H1 (cell line): ENCODE data around the gene KIF26A.

Experiments used
- CBX8 ChIP-seq: fragments of 300-800, 300-1000 bp; sonication (generic); IDR thresholded peaks from 2 replicates; pipeline ENCODE4 v1.7.1; 2016; ENCODE audit warnings: low read depth, low read length, borderline replicate concordance
- GABPA ChIP-seq: IDR thresholded peaks from 2 replicates; pipeline ENCODE4 v1.6.1; 2011; ENCODE audit warnings: mild to moderate bottlenecking, low read length, moderate library complexity, borderline replicate concordance; ENCODE audit not compliant: insufficient read depth
- JUN ChIP-seq: IDR thresholded peaks from 2 replicates; pipeline ENCODE4 v1.6.1; 2011; ENCODE audit warnings: low read depth, mild to moderate bottlenecking, improper control_type of control experiment, low read length
- JUND ChIP-seq: IDR thresholded peaks from 2 replicates; pipeline ENCODE4 v1.6.1; 2011; ENCODE audit warnings: mild to moderate bottlenecking, improper control_type of control experiment, low read length
- MAFK ChIP-seq: IDR thresholded peaks from 2 replicates; pipeline ENCODE4 v1.6.1; 2012; ENCODE audit warnings: low read depth, mild to moderate bottlenecking, improper control_type of control experiment, low read length
- NANOG ChIP-seq: IDR thresholded peaks from 2 replicates; pipeline ENCODE4 v1.6.1; 2011; ENCODE audit warnings: low read length, low read depth, mild to moderate bottlenecking, inconsistent platforms; ENCODE audit not compliant: insufficient read depth, poor library complexity, severe bottlenecking
- PHF8 ChIP-seq: fragments of 200-600 bp; sonication (generic); conservative IDR thresholded peaks from 2 replicates; pipeline ENCODE4 v1.7.1; 2012; ENCODE audit warnings: low read depth, mild to moderate bottlenecking, inconsistent platforms, low read length, moderate library complexity
- POLR2A ChIP-seq, 2 experiments: IDR thresholded peaks; 1 replicate in 1 of 2; 2 replicates in 1 of 2; pipeline ENCODE4 v1.6.1; 2011; ENCODE audit warnings: low read depth in 2 of 2, low read length in 2 of 2, mild to moderate bottlenecking in 2 of 2; ENCODE audit errors: control extremely low read depth in 1 of 2
- POLR2AphosphoS5 ChIP-seq: IDR thresholded peaks from 2 replicates; pipeline ENCODE4 v1.6.1; 2011; ENCODE audit warnings: low read depth, low read length
- RXRA ChIP-seq: IDR thresholded peaks from 2 replicates; pipeline ENCODE4 v1.6.1; 2011; ENCODE audit warnings: low read depth, mild to moderate bottlenecking, low read length, moderate library complexity; ENCODE audit not compliant: insufficient read depth
- SAP30 ChIP-seq: fragments of 300-600 bp; sonication (generic); IDR thresholded peaks from 2 replicates; pipeline ENCODE4 v1.7.1; 2012; ENCODE audit warnings: low read length, moderate library complexity, mild to moderate bottlenecking, inconsistent platforms; ENCODE audit not compliant: insufficient read depth, insufficient replicate concordance
- YY1 ChIP-seq: IDR thresholded peaks from 2 replicates; pipeline ENCODE4 v1.6.1; 2011; ENCODE audit warnings: low read depth, mild to moderate bottlenecking, low read length
- TF ChIP-seq, protein P1 (sequence below), 3 experiments: IDR thresholded peaks; 1 replicate in 2 of 3; 2 replicates in 1 of 3; pipeline versions ENCODE4 v1.5.1 to v1.6.1; 2011; ENCODE audit warnings: low read length in 3 of 3, mild to moderate bottlenecking in 3 of 3, inconsistent platforms in 2 of 3, low read depth in 1 of 3, moderate library complexity in 1 of 3; ENCODE audit not compliant: insufficient read depth in 1 of 3; ENCODE audit errors: control extremely low read depth in 1 of 3
- TF ChIP-seq, protein P2 (sequence below): IDR thresholded peaks from 2 replicates; pipeline ENCODE4 v1.6.1; 2012; ENCODE audit warnings: low read length, inconsistent platforms

GRCh38 chr14:104226421-104227383, 88.3 kb downstream of the KIF26A start:
- TF ChIP-seq GABPA (no peak), MAFK (no peak), SAP30 (no peak), POLR2A (IDR thresholded peaks at IDR 0.05; ENCODE audit: control extremely low read depth in 1 of 2, low read depth in 2 of 2, low read length in 2 of 2) (no peak), POLR2AphosphoS5 (no peak), NANOG (no peak), CBX8 (no peak), JUN (no peak), RXRA (no peak), JUND (no peak), YY1 (no peak), PHF8 (no peak)
- TF ChIP-seq, protein P1, sequence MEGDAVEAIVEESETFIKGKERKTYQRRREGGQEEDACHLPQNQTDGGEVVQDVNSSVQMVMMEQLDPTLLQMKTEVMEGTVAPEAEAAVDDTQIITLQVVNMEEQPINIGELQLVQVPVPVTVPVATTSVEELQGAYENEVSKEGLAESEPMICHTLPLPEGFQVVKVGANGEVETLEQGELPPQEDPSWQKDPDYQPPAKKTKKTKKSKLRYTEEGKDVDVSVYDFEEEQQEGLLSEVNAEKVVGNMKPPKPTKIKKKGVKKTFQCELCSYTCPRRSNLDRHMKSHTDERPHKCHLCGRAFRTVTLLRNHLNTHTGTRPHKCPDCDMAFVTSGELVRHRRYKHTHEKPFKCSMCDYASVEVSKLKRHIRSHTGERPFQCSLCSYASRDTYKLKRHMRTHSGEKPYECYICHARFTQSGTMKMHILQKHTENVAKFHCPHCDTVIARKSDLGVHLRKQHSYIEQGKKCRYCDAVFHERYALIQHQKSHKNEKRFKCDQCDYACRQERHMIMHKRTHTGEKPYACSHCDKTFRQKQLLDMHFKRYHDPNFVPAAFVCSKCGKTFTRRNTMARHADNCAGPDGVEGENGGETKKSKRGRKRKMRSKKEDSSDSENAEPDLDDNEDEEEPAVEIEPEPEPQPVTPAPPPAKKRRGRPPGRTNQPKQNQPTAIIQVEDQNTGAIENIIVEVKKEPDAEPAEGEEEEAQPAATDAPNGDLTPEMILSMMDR (IDR thresholded peaks at IDR 0.05; ENCODE audit: control extremely low read depth in 1 of 3, insufficient read depth in 1 of 3, low read depth in 1 of 3, low read length in 3 of 3) = peak; percentile 17 to 30 (median 19); a peak in 3 of 4 replicates
- TF ChIP-seq, protein P2, sequence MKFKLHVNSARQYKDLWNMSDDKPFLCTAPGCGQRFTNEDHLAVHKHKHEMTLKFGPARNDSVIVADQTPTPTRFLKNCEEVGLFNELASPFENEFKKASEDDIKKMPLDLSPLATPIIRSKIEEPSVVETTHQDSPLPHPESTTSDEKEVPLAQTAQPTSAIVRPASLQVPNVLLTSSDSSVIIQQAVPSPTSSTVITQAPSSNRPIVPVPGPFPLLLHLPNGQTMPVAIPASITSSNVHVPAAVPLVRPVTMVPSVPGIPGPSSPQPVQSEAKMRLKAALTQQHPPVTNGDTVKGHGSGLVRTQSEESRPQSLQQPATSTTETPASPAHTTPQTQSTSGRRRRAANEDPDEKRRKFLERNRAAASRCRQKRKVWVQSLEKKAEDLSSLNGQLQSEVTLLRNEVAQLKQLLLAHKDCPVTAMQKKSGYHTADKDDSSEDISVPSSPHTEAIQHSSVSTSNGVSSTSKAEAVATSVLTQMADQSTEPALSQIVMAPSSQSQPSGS = no peak
